ENCODE measurements around the gene MYRIP. TPM values are rescaled to one million over a fixed set of nuclear protein-coding genes. Genes with fewer than 3 reads are reported as not detected.

Gene MYRIP
- total and polyA plus RNA-seq, 10 of the 15 experiments (the other 5 are each of a cell fraction or from before 2014, with no cell fraction given): 0.03 to 0.08 (median 0.04) TPM; not detected in 6

GRCh38 chr3:40096661-40097111, 287.3 kb downstream of the MYRIP start (continued):
- TF ChIP-seq BHLHE40 (IDR thresholded peaks at IDR 0.05; ENCODE audit: borderline replicate concordance in 1 of 2, low read depth in 2 of 2, low read length in 1 of 2) (no peak), ZBTB11 (CRISPR knock-in tag; IDR thresholded peaks at IDR 0.05) (no peak), MXI1 (IDR thresholded peaks at IDR 0.05; ENCODE audit: low read depth, low read length) (no peak), POLR2AphosphoS2 (IDR thresholded peaks at IDR 0.05; ENCODE audit: low read depth, low read length) (no peak), HDGF (IDR thresholded peaks at IDR 0.05) (no peak), E2F8 (IDR thresholded peaks at IDR 0.05; ENCODE audit: low read depth, partially characterized antibody) (no peak), SP1 (IDR thresholded peaks at IDR 0.05; ENCODE audit: low read depth, low read length) (no peak), MEF2B (IDR thresholded peaks at IDR 0.05; ENCODE audit: partially characterized antibody, poor library complexity, severe bottlenecking) (no peak)

Measured in GM12878 (cell line).